ENCODE data around the gene CDH26. TPM values are rescaled to one million over a fixed set of nuclear protein-coding genes. Genes with fewer than 3 reads are reported as not detected.
"Not testable (repeated sequence)": the region's sequence is repeated elsewhere in the genome, so short reads cannot be mapped to it uniquely, and the experiment has no call there.

Gene CDH26
- polyA plus RNA-seq, 3 donors from 2014 or later: not detected

DNA sequence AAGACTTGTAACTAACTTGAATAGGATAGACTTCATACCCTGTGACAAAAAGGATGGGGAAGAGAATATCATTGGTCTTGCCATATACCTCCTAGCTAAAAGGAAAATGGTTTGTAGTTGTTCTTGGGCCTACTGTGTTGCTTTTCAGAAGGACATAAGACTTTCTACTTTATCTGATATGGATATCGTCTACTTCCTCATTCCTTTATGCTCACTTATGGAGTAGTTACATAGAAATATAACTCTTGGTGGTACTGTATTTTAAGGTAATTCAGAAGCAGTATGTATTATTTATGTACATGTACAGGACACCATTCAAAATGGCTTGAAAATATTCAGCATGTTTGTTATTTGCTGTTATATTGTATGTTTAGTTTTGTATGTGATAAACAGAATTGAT, 10.0 kb upstream of the CDH26 start:
- H3K4me3 Mint-ChIP-seq: no peak overlapping the region

GRCh38 chr20:59948828-59949720, 9.1 kb upstream of the CDH26 start:
- peak; percentile 53 to 58 (median 56) for DNase-seq
- Mint-ChIP-seq H3K4me3 (peak overlapping the region; percentile 26 to 72 (median 65)), H3K27me3 (ENCODE audit: low read depth in 3 of 3) (no peaks in the 10 kb centered on the region), H3K9me3 (no peaks in the 10 kb centered on the region), H3K4me1 (peaks cover 12 to 19% of the 10 kb centered on the region in 2 donors), H3K27ac (peak overlapping the region; percentile 54 to 94 (median 90)), H3K36me3 (peaks cover 8 to 21% (median 10%) of the 10 kb centered on the region in 3 donors)

More for the DNA sequence above, 10.0 kb upstream of the CDH26 start:
- peak overlapping the region in 5 of 6 donors; percentile 45 to 92 (median 64) for H3K27ac Mint-ChIP-seq
- H3K4me1 Mint-ChIP-seq: peaks cover 12 to 19% of the 10 kb centered on the region in 2 donors
- DNase-seq: no peak
- H3K9me3 Mint-ChIP-seq: no peaks in the 10 kb centered on the region
- H3K36me3 Mint-ChIP-seq: peaks cover 9 to 25% (median 15%) of the 10 kb centered on the region in 3 donors
- no peaks in the 10 kb centered on the region for H3K27me3 Mint-ChIP-seq (ENCODE audit: low read depth in 3 of 3)

DNA sequence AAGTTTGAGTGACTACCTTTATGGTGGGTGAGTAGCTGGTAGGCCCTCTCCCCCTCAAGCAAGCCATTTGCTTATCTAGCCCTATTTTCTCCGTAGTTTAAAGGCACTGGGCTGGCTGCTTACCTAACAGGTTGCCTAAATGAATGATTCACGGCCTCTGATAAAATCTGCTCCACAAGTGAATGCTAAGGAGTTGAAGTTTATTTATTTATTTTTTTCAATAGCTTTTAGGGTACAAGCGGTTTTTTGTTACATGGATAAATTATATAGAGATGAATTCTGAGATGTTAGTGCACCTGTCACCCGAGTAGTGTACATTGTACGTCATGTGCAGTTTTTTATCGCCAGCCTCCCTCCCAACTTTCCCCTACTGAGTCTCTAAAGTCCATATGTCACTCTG, 8.3 kb upstream of the CDH26 start:
- peak overlapping the region in 3 of 6 donors; percentile 30 to 53 (median 34) for H3K27ac Mint-ChIP-seq
- H3K9me3 Mint-ChIP-seq: no peaks in the 10 kb centered on the region
- H3K4me1 Mint-ChIP-seq: peaks cover 11 to 19% of the 10 kb centered on the region in 2 donors
- DNase-seq: no peak
- H3K36me3 Mint-ChIP-seq: peaks cover 0 to 13% (median 3%) of the 10 kb centered on the region in 3 donors
- H3K4me3 Mint-ChIP-seq: no peak overlapping the region
- no peaks in the 10 kb centered on the region for H3K27me3 Mint-ChIP-seq (ENCODE audit: low read depth in 3 of 3)

GRCh38 chr20:59954718-59955117, 3.5 kb upstream of the CDH26 start:
- Mint-ChIP-seq H3K4me1 (no peaks in the 10 kb centered on the region), H3K4me3 (no peak overlapping the region), H3K36me3 (peaks cover 0 to 4% (median 3%) of the 10 kb centered on the region in 3 donors), H3K9me3 (no peaks in the 10 kb centered on the region), H3K27me3 (ENCODE audit: low read depth in 3 of 3) (peaks cover 0 to 2% (median 0%) of the 10 kb centered on the region in 3 donors), H3K27ac (peak overlapping the region in 1 of 6 donors; percentile 50)
- no peak for DNase-seq

GRCh38 chr20:59955131-59955796, 3.0 kb upstream of the CDH26 start:
- H3K27ac Mint-ChIP-seq: peak overlapping the region in 1 of 6 donors; percentile 50
- no peak overlapping the region for H3K4me3 Mint-ChIP-seq
- no peaks in the 10 kb centered on the region for H3K4me1 Mint-ChIP-seq
- H3K36me3 Mint-ChIP-seq: peaks cover 0 to 9% (median 6%) of the 10 kb centered on the region in 3 donors
- peaks cover 0 to 2% (median 0%) of the 10 kb centered on the region in 3 donors for H3K27me3 Mint-ChIP-seq (ENCODE audit: low read depth in 3 of 3)
- no peaks in the 10 kb centered on the region for H3K9me3 Mint-ChIP-seq
- no peak for DNase-seq

GRCh38 chr20:59957568-59957967, 655 bp upstream of the CDH26 start:
- H3K4me3 Mint-ChIP-seq; H3K9me3 Mint-ChIP-seq; DNase-seq; H3K27ac Mint-ChIP-seq; H3K4me1 Mint-ChIP-seq; H3K27me3 Mint-ChIP-seq (ENCODE audit: low read depth in 3 of 3): not testable (repeated sequence)
- peaks cover 8 to 16% (median 16%) of the 10 kb centered on the region in 3 donors for H3K36me3 Mint-ChIP-seq

GRCh38 chr20:59958626-59959025, 403 bp downstream of the CDH26 start:
- Mint-ChIP-seq H3K4me3 (no peak overlapping the region), H3K36me3 (peaks cover 8 to 16% (median 12%) of the 10 kb centered on the region in 3 donors), H3K27me3 (ENCODE audit: low read depth in 3 of 3) (peaks cover 0 to 2% (median 0%) of the 10 kb centered on the region in 3 donors), H3K27ac (no peak overlapping the region), H3K4me1 (no peaks in the 10 kb centered on the region), H3K9me3 (no peaks in the 10 kb centered on the region)
- DNase-seq: no peak

GRCh38 chr20:59961423-59961822, 3.2 kb downstream of the CDH26 start:
- no peak for DNase-seq
- H3K27me3 Mint-ChIP-seq (ENCODE audit: low read depth in 3 of 3): peaks cover 0 to 2% (median 0%) of the 10 kb centered on the region in 3 donors
- H3K9me3 Mint-ChIP-seq: no peaks in the 10 kb centered on the region
- no peaks in the 10 kb centered on the region for H3K4me1 Mint-ChIP-seq
- no peak overlapping the region for H3K4me3 Mint-ChIP-seq
- peaks cover 8 to 18% (median 12%) of the 10 kb centered on the region in 3 donors for H3K36me3 Mint-ChIP-seq
- H3K27ac Mint-ChIP-seq: no peak overlapping the region

DNA sequence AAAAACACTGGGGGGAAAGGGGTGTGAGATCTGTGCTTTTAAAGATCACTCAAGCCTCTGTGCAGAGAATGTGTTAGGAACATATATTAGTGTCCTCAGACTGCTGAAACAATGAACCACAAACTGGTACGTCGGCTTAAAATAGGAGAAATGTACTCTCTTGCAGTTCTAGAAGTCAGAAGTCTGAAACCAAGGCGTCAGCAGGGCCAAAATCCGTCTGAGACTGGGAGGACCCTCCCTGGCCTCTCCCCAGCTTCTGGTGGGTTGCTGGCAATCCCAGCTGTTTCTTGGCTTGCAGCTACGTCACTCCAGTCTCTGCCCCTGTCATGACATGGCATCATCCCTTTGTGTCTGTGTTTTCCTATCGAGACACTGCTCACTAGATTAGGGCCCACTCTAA, 3.9 kb downstream of the CDH26 start:
- Mint-ChIP-seq H3K4me1 (no peaks in the 10 kb centered on the region), H3K27me3 (ENCODE audit: low read depth in 3 of 3) (no peaks in the 10 kb centered on the region), H3K4me3 (no peak overlapping the region), H3K36me3 (peaks cover 8 to 18% (median 12%) of the 10 kb centered on the region in 3 donors), H3K9me3 (no peaks in the 10 kb centered on the region), H3K27ac (no peak overlapping the region)
- DNase-seq: no peak

DNA sequence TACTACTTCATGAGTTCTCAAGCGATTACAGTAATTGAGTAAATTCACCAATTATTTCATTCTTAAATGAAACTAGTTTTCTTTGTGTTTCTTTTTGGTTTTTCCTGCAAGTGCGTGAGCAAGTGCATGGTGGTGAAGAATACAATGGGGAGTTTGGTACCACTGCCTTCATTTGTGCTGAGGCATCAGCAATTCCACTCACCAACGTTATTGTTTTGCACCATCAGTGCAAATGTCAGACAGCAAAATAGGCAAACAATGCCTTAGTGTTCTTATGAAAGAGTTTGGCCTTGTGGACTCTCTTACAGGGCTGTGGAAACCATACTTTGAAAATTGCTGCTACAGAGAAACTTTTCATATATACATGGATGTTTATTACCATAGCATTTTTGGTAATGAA, 8.2 kb downstream of the CDH26 start:
- Mint-ChIP-seq H3K4me3 (no peak overlapping the region), H3K4me1 (no peaks in the 10 kb centered on the region)
- no peak for DNase-seq

GRCh38 chr20:59971428-59971827, 13.2 kb downstream of the CDH26 start:
- H3K27me3 Mint-ChIP-seq (ENCODE audit: low read depth in 3 of 3): peaks cover 0 to 3% (median 0%) of the 10 kb centered on the region in 3 donors
- H3K36me3 Mint-ChIP-seq: peaks cover 4 to 10% (median 5%) of the 10 kb centered on the region in 3 donors
- no peak overlapping the region for H3K4me3 Mint-ChIP-seq
- no peaks in the 10 kb centered on the region for H3K9me3 Mint-ChIP-seq
- H3K4me1 Mint-ChIP-seq: no peaks in the 10 kb centered on the region
- no peak for DNase-seq
- peak overlapping the region in 1 of 6 donors; percentile 7 for H3K27ac Mint-ChIP-seq

More for the DNA sequence above, 8.2 kb downstream of the CDH26 start:
- Mint-ChIP-seq H3K36me3 (peaks cover 0 to 7% (median 5%) of the 10 kb centered on the region in 3 donors), H3K27me3 (ENCODE audit: low read depth in 3 of 3) (no peaks in the 10 kb centered on the region), H3K27ac (no peak overlapping the region), H3K9me3 (no peaks in the 10 kb centered on the region)

DNA sequence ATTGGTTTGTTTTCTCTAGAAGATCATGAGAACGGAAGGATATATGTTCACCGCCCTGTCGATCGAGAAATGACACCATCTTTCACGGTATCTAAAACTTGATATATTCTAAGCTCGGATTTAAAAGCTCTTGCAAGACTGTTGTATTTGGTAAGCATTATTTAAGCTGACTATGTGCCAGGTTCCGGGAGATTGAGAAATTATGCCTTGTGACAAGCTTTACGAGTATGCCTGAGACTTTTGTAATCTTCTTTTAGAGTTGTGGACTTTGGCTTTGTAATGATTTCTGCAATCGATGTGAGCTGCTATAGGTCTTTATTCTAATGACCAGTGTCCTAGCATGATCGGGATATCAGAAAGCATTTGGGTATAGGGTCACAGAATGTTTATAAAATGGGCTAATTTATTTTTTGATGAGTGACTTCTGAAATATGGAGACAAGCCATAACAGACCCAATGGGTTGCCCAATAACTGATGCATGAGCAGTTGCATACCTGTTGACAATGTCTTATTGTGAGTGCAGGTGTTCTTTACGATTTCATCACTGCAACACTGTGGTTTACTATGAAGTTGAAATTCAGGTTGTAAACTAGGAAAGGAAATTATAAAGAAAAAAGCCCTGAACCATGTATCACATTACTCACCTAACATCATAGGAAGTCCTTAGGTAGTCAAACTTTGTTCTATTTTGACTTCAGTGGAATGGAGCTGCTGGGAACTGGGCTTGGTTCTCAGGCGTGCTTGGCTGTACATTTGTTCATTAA, 14.0 kb downstream of the CDH26 start:
- no peaks in the 10 kb centered on the region for H3K9me3 Mint-ChIP-seq
- H3K27ac Mint-ChIP-seq: no peak overlapping the region
- no peak for DNase-seq
- H3K27me3 Mint-ChIP-seq (ENCODE audit: low read depth in 3 of 3): peaks cover 0 to 4% (median 3%) of the 10 kb centered on the region in 3 donors
- peaks cover 4 to 10% (median 5%) of the 10 kb centered on the region in 3 donors for H3K36me3 Mint-ChIP-seq
- H3K4me3 Mint-ChIP-seq: no peak overlapping the region
- H3K4me1 Mint-ChIP-seq: no peaks in the 10 kb centered on the region

- Mint-ChIP-seq H3K27ac (no peak overlapping the region), H3K36me3 (peaks cover 4 to 10% (median 5%) of the 10 kb centered on the region in 3 donors), H3K4me1 (no peaks in the 10 kb centered on the region), H3K27me3 (ENCODE audit: low read depth in 3 of 3) (peaks cover 0 to 4% (median 3%) of the 10 kb centered on the region in 3 donors), H3K9me3 (no peaks in the 10 kb centered on the region), H3K4me3 (no peak overlapping the region)
- no peak for DNase-seq
Measured at GRCh38 chr20:59976156-59976782, 18.0 kb downstream of the CDH26 start.

Measured in immature natural killer cell (primary cell).